Heart left ventricle (tissue), 16 donors: Measurements from ENCODE around the gene UBALD2. TPM values are rescaled to one million over a fixed set of nuclear protein-coding genes. Genes with fewer than 3 reads are reported as not detected.
"Not testable (repeated sequence)": the region's sequence is repeated elsewhere in the genome, so short reads cannot be mapped to it uniquely, and the experiment has no call there.

Source experiments
- ATAC-seq, 4 donors: fragments of 200-7000 bp; cut with Tn5 transposase; one replicate each; pipeline ENCODE4 v1.9.1; 2020 to 2022; ENCODE audit warnings: moderate library complexity in 4 of 4, mild to moderate bottlenecking in 3 of 4, moderate number of reproducible peaks in 1 of 4
- DNase-seq, 5 donors: peaks; one replicate each; pipeline ENCODE4 v3.0.0-alpha.2; 2020
- H3K27ac ChIP-seq, 12 donors: fragments of 200-600 bp; sonication (generic) in 4 of 12; one replicate each; pipeline versions ENCODE4 v1.5.0 to v1.8.0; 2016 to 2022; ENCODE audit warnings: mild to moderate bottlenecking in 2 of 12
- H3K27me3 ChIP-seq, 9 donors: fragments of 200-600 bp; sonication (generic) in 2 of 9; one replicate each; pipeline versions ENCODE4 v1.5.1 to v1.8.0; 2016 to 2022; ENCODE audit warnings: mild to moderate bottlenecking in 3 of 9
- H3K36me3 ChIP-seq, 9 donors: fragments of 200-600 bp; sonication (generic) in 2 of 9; one replicate each; pipeline versions ENCODE4 v1.5.0 to v1.8.0; 2018 to 2022; ENCODE audit warnings: mild to moderate bottlenecking in 2 of 9
- H3K4me1 ChIP-seq, 12 donors: fragments of 200-600 bp; sonication (generic) in 4 of 12; one replicate each; pipeline versions ENCODE4 v1.5.0 to v1.8.0; 2016 to 2022; ENCODE audit warnings: mild to moderate bottlenecking in 3 of 12
- H3K4me3 ChIP-seq, 12 donors: fragments of 200-600 bp; sonication (generic) in 4 of 12; one replicate each; pipeline versions ENCODE4 v1.5.0 to v1.8.0; 2017 to 2022; ENCODE audit warnings: mild to moderate bottlenecking in 9 of 12, moderate library complexity in 4 of 12
- H3K9me3 ChIP-seq, 12 donors: fragments of 200-600 bp; sonication (generic) in 4 of 12; one replicate each; pipeline versions ENCODE4 v1.5.0 to v1.8.0; 2016 to 2022; ENCODE audit warnings: mild to moderate bottlenecking in 1 of 12
- CTCF ChIP-seq, 12 donors: fragments of 200-600 bp; sonication (generic) in 4 of 12; IDR thresholded peaks; one replicate each; pipeline versions ENCODE4 v1.5.0 to v1.8.0; 2018 to 2022; ENCODE audit warnings: antibody characterized with exemption in 12 of 12, mild to moderate bottlenecking in 5 of 12
- POLR2A ChIP-seq, 2 donors: fragments of 450-650 bp; IDR thresholded peaks; one replicate each; pipeline ENCODE4 v1.6.1; 2017; ENCODE audit warnings: antibody characterized with exemption in 2 of 2, mild to moderate bottlenecking in 2 of 2, moderate library complexity in 2 of 2
- WGBS, 4 donors: extraction: QIAGEN DNeasy Blood & Tissue Kit in 2 of 4; methylation state at CpG; one replicate each; pipeline versions ENCODE4 v1.1.5 to v1.1.7; 2013 to 2018; 5-methylcytosine and 5-hydroxymethylcytosine counted together
- intact Hi-C, 10 donors: fragments of 100-400 bp; cut with DNase I; formaldehyde crosslinking; loops; one replicate each; pipeline versions ENCODE4 v1.11.1 to v1.14.2; 2022
- polyA plus RNA-seq, 2 donors: library from polyadenylated mRNA; stranded (reverse); fragments of 200-250 nt; gene quantifications; one replicate each; pipeline ENCODE4 v1.2.3, GENCODE V29; 2013
- total RNA-seq, 9 donors: library from RNA; depleted of rRNA in 2 of 9; stranded (reverse); fragments of >200 nt in 2 of 9; fragmentation: NEBNext Ultra II Directional in 3 of 9; extraction: Animal tissue kit (Norgen Biotek cat#: 25700) in 3 of 9; gene quantifications; one replicate each; pipeline versions ENCODE4 v1.1.0 to v1.2.4, GENCODE V29; 2016 to 2023
- donor health status: ischemic (EF 13 %, LVEDD 7.1; RV severe dilation, severe dysfunction).
- donor health status: healthy with polysubstance abuse.
- donor health status: DM: no; HTN: yes; CAD: no.
- donor health status: DM: no; HTN: no; CAD: no.
- donor health status: ischemic (EF 25% LVEDD 6.9; RV normal size, moderate dysfunction).
- donor health status: ischemic (EF 25% LVEDD 5.7; RV mildly dilated, moderate dysfunction).
- donor health status: healthy.
- donor health status: DM: yes; HTN: yes; CAD: no.
- donor health status: ischemic (EF 35%, LVEDD 5.7; RV mildly dilated, moderate dysfunction).
- donor health status: nonischemic (EF 11% LVEDD 7.7; RV severe dilation, severe dysfunction).
- donor health status: DM: yes; HTN: yes; CAD: no.
- donor health status: PGD.
- donor health status: ischemic (EF 29% LVEDD 5.4; RV normal size, mild dysfunction).
- donor health status: nonischemic (EF 23%, LVEDD 6.1; RV moderate dilation, normal function).

UBALD2 gene
- total and polyA plus RNA-seq, 11 donors: 8.5 to 49.8 (median 21.9) TPM

- ATAC-seq: no peak
- intact Hi-C loops: loop anchor here in 1 of 10 donors (1.0 kb wide), 1 partner anchor 24 kb away; the partner anchor contains the start of gene RNF157
- Histone ChIP-seq H3K4me3 (peak overlapping the region in 9 of 12 donors; percentile 6 to 99 (median 85)), H3K27me3 (no peaks in the 10 kb centered on the region), H3K9me3 (no peaks in the 10 kb centered on the region), H3K27ac (peak overlapping the region in 11 of 12 donors; percentile 39 to 96 (median 62)), H3K4me1 (peaks cover 11 to 72% (median 37%) of the 10 kb centered on the region in 12 donors), H3K36me3 (peaks cover 0 to 8% (median 0%) of the 10 kb centered on the region in 9 donors)
- DNase-seq: no peak
- WGBS, 4 donors: 31 to 48% (median 43%) methylated on average over 9 of the region's 9 CpGs
- no peak for TF ChIP-seq CTCF (IDR thresholded peaks at IDR 0.05)
- no peak for TF ChIP-seq POLR2A (IDR thresholded peaks at IDR 0.05)
These were observed 758 bp upstream of the UBALD2 start for GRCh38 chr17:76264425-76264754.

DNA sequence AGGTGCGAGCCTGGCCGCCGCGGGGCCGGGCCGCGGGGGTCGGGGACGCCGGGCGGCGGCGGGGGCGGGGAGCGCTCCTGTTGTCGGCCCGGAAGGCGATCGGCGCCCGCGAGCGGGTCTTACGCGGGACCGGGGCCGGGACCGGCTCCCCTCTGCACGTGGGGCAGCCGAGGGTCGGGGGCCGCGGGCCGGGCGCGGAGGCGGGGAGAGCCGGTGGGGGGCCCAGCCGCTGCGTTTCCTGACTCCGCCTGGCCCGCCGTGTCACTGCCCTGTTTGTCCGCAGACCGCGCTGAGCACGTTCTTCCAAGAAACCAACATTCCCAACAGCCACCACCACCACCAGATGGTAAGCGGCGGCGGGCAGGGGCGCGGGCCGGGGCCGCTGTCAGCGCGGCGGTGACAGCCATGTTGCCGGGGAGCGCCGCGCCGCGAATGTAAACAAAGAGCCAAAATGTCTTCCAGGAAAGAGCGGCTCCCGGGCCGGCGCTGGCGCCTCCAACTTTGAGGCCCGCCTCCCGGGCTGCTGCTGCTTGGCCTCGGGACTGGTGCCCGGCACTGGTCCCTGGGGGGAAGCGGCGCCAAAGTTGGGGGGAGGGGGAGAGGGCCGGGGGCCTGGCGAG lies 586 bp downstream of the UBALD2 start:
- Histone ChIP-seq H3K4me3 (peak overlapping the region; percentile 85 to 99 (median 94)), H3K9me3 (no peaks in the 10 kb centered on the region), H3K27ac (peak overlapping the region; percentile 83 to 98 (median 92)), H3K4me1 (peaks cover 11 to 77% (median 50%) of the 10 kb centered on the region in 12 donors), H3K36me3 (peaks cover 0 to 19% (median 11%) of the 10 kb centered on the region in 9 donors), H3K27me3 (no peaks in the 10 kb centered on the region)
- intact Hi-C loops: loop anchor here in 1 of 10 donors (5.0 kb wide), 1 partner anchor 68 kb away; no protein-coding TSS in a partner anchor
- 0 to 1% (median 0%) methylated on average over 9 to 76 of the region's 76 CpGs for WGBS, 4 donors
- TF ChIP-seq POLR2A (IDR thresholded peaks at IDR 0.05): no peak
- no peak for TF ChIP-seq CTCF (IDR thresholded peaks at IDR 0.05)
- ATAC-seq: peak in 1 of 4 donors; percentile 1
- DNase-seq: peak; percentile 64 to 86 (median 71)

DNA sequence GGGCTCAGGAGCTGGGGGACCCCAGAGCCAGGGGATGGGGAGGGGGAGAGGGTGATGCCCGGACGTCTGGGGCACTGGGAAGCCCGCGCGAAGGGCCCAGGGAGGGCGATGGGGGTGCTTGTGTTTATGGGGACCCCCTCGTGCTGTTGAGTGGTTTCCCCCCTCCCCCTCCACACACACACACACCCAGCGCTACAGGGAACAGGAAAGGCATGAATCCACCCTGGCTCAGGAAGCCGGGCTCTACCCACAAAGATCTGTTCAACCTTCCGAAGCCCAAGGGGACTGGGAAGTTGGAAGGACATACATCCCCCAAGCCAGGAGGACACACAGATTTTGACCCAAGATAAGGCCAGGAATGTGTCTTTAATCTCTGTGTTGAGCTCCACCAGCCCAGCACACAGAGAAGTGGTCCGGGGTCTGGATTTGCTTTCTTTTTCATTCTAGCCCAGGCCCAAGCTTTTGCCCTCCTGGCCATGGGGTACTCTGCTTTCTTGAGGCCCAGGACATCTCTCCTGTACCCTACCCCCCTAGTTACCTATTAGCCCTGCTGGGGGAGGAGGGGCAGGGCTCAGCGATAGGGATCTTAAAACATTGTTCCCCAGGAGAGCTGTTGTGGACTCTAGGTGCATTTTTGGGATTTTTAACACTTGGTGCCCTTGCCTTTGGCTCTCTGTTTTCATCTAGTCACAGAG lies 1.2 kb downstream of the UBALD2 start:
- H3K27ac ChIP-seq: peak overlapping the region; percentile 83 to 98 (median 92)
- peaks cover 0 to 25% (median 14%) of the 10 kb centered on the region in 9 donors for H3K36me3 ChIP-seq
- no peaks in the 10 kb centered on the region for H3K9me3 ChIP-seq
- no peak for TF ChIP-seq POLR2A (IDR thresholded peaks at IDR 0.05)
- TF ChIP-seq CTCF (IDR thresholded peaks at IDR 0.05): no peak
- DNase-seq: peak in 2 of 5 donors; percentile 30 to 43
- intact Hi-C loops: loop anchor here in 1 of 10 donors (5.0 kb wide), 1 partner anchor 69 kb away; no protein-coding TSS in a partner anchor
- H3K4me1 ChIP-seq: peaks cover 11 to 84% (median 57%) of the 10 kb centered on the region in 12 donors
- no peaks in the 10 kb centered on the region for H3K27me3 ChIP-seq
- 2 to 5% (median 4%) methylated on average over 4 to 12 of the region's 12 CpGs for WGBS, 4 donors
- ATAC-seq: no peak
- H3K4me3 ChIP-seq: peak overlapping the region; percentile 85 to 99 (median 94)

GRCh38 chr17:76267051-76267576 lies 2.0 kb downstream of the UBALD2 start:
- H3K27ac ChIP-seq: peak overlapping the region; percentile 83 to 98 (median 92)
- H3K9me3 ChIP-seq: no peaks in the 10 kb centered on the region
- H3K36me3 ChIP-seq: peaks cover 0 to 25% (median 14%) of the 10 kb centered on the region in 9 donors
- intact Hi-C loops: loop anchor here in 1 of 10 donors (5.0 kb wide), 1 partner anchor 70 kb away; no protein-coding TSS in a partner anchor
- peak overlapping the region in 10 of 12 donors; percentile 85 to 99 (median 94) for H3K4me3 ChIP-seq
- TF ChIP-seq CTCF (IDR thresholded peaks at IDR 0.05) (no peak), POLR2A (IDR thresholded peaks at IDR 0.05) (no peak)
- DNase-seq (no peak), ATAC-seq (no peak)
- H3K4me1 ChIP-seq: peaks cover 11 to 84% (median 64%) of the 10 kb centered on the region in 12 donors
- no peaks in the 10 kb centered on the region for H3K27me3 ChIP-seq
- 50 to 65% (median 55%) methylated on average over 4 of the region's 4 CpGs for WGBS, 4 donors

DNA sequence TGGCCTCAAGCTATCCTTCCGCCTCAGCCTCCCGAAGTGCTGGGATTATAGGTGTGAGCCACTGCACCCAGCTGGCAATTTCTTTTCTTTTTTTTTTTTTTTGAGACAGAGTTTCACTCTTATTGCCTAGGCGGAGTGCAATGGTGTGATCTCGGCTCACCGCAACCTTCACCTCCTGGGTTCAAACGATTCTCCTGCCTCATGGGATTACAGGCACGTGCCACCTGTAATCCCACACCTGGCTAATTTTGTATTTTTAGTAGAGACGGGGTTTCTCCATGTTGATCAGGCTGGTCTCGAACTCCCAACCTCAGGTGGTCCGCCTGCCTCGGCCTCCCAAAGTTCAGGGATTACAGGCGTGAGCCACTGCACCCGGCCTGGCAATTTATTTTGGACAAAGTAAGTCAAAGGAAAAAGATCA lies 2.4 kb downstream of the UBALD2 start:
- ATAC-seq: not testable (repeated sequence)

More for the DNA sequence above, 2.4 kb downstream of the UBALD2 start:
- not testable (repeated sequence) for H3K27me3 ChIP-seq, H3K9me3 ChIP-seq, DNase-seq
- intact Hi-C loops: loop anchor here in 1 of 10 donors (5.0 kb wide), 1 partner anchor 70 kb away; no protein-coding TSS in a partner anchor
- WGBS, 4 donors: 78 to 89% (median 85%) methylated on average over 13 of the region's 13 CpGs
- Histone ChIP-seq H3K27ac (peak overlapping the region in 11 of 12 donors; percentile 30 to 98 (median 94)), H3K4me3 (peak overlapping the region in 7 of 12 donors; percentile 1 to 99 (median 92)), H3K36me3 (peaks cover 0 to 25% (median 14%) of the 10 kb centered on the region in 9 donors), H3K4me1 (peaks cover 14 to 84% (median 67%) of the 10 kb centered on the region in 12 donors)
